ENCODE measurements around the gene SLC38A3. TPM values are rescaled to one million over a fixed set of nuclear protein-coding genes. Genes with fewer than 3 reads are reported as not detected.

SLC38A3 gene
- total and polyA plus RNA-seq, 11 donors = 1.0 to 14.8 (median 8.4) TPM

- WGBS, 4 donors = 73 to 100% (median 86%) methylated on average over 2 to 5 of the region's 5 CpGs
- peaks cover 0 to 81% (median 29%) of the 10 kb centered on the region in 9 donors for H3K36me3 ChIP-seq
- TF ChIP-seq, protein P1, sequence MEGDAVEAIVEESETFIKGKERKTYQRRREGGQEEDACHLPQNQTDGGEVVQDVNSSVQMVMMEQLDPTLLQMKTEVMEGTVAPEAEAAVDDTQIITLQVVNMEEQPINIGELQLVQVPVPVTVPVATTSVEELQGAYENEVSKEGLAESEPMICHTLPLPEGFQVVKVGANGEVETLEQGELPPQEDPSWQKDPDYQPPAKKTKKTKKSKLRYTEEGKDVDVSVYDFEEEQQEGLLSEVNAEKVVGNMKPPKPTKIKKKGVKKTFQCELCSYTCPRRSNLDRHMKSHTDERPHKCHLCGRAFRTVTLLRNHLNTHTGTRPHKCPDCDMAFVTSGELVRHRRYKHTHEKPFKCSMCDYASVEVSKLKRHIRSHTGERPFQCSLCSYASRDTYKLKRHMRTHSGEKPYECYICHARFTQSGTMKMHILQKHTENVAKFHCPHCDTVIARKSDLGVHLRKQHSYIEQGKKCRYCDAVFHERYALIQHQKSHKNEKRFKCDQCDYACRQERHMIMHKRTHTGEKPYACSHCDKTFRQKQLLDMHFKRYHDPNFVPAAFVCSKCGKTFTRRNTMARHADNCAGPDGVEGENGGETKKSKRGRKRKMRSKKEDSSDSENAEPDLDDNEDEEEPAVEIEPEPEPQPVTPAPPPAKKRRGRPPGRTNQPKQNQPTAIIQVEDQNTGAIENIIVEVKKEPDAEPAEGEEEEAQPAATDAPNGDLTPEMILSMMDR (IDR thresholded peaks at IDR 0.05) = no peak
- TF ChIP-seq POLR2A (IDR thresholded peaks at IDR 0.05) = no peak
- no peak overlapping the region for H3K4me3 ChIP-seq
- peak overlapping the region; percentile 81 to 99 (median 94) for H3K27ac ChIP-seq
- DNase-seq (no peak), ATAC-seq (no peak)
- no peaks in the 10 kb centered on the region for H3K27me3 ChIP-seq
- H3K9me3 ChIP-seq = no peaks in the 10 kb centered on the region
- H3K4me1 ChIP-seq = peaks cover 21 to 100% (median 90%) of the 10 kb centered on the region in 12 donors
- intact Hi-C loops (cut with DNase I) = no loop called here
Observed at GRCh38 chr3:50249457-50249856, 44.4 kb downstream of the SLC38A3 start.

- H3K36me3 ChIP-seq = peaks cover 0 to 84% (median 29%) of the 10 kb centered on the region in 9 donors
- H3K4me1 ChIP-seq = peaks cover 17 to 100% (median 91%) of the 10 kb centered on the region in 12 donors
Observed at GRCh38 chr3:50250514-50250913, 45.4 kb downstream of the SLC38A3 start.

GRCh38 chr3:50251220-50251619 is 46.1 kb downstream of the SLC38A3 start:
- peaks cover 0 to 87% (median 34%) of the 10 kb centered on the region in 9 donors for H3K36me3 ChIP-seq
- no peak for ATAC-seq
- TF ChIP-seq POLR2A (IDR thresholded peaks at IDR 0.05) = no peak
- TF ChIP-seq, protein P1 (IDR thresholded peaks at IDR 0.05) = no peak
- H3K4me3 ChIP-seq = no peak overlapping the region
- intact Hi-C loops (cut with DNase I) = loop anchor here in 2 of 10 donors (5.0 to 10.0 kb wide), 2 partner anchors 51 to 74 kb away; partner anchors contain the start of genes HYAL1 (in 1 of the 2), HYAL2 (in 1 of the 2) and TUSC2 (in 1 of the 2)
- H3K4me1 ChIP-seq = peaks cover 17 to 98% (median 90%) of the 10 kb centered on the region in 12 donors
- peak overlapping the region; percentile 37 to 99 (median 94) for H3K27ac ChIP-seq
- DNase-seq = no peak
- H3K27me3 ChIP-seq = no peaks in the 10 kb centered on the region
- 70 to 85% (median 76%) methylated on average over 7 to 8 of the region's 8 CpGs for whole genome bisulfite sequencing, 4 donors
- H3K9me3 ChIP-seq = no peaks in the 10 kb centered on the region

More at GRCh38 chr3:50250514-50250913, 45.4 kb downstream of the SLC38A3 start:
- DNase-seq (no peak), ATAC-seq (no peak)
- WGBS, 4 donors = 87 to 97% (median 92%) methylated on average over 4 of the region's 4 CpGs
- no peak for TF ChIP-seq POLR2A (IDR thresholded peaks at IDR 0.05)
- TF ChIP-seq, protein P1 (IDR thresholded peaks at IDR 0.05) = no peak
- Histone ChIP-seq H3K9me3 (no peaks in the 10 kb centered on the region), H3K27me3 (no peaks in the 10 kb centered on the region), H3K27ac (peak overlapping the region in 11 of 12 donors; percentile 85 to 99 (median 94)), H3K4me3 (no peak overlapping the region)
- intact Hi-C loops (cut with DNase I) = loop anchor here in 2 of 10 donors (5.0 to 10.0 kb wide), 2 partner anchors 52 to 74 kb away; partner anchors contain the start of genes HYAL1 (in 1 of the 2), HYAL2 (in 1 of the 2) and TUSC2 (in 1 of the 2)

- H3K4me1 ChIP-seq = peaks cover 0 to 90% (median 66%) of the 10 kb centered on the region in 12 donors
- WGBS, 4 donors = 60 to 65% (median 62%) methylated on average over 7 to 8 of the region's 8 CpGs
- peak; percentile 50 to 84 (median 58) for ATAC-seq
- DNase-seq = peak; percentile 78 to 88 (median 86)
- peak overlapping the region in 2 of 12 donors; percentile 7 to 11 for H3K4me3 ChIP-seq
- H3K27me3 ChIP-seq = no peaks in the 10 kb centered on the region
- intact Hi-C loops (cut with DNase I) = loop anchor here in 2 of 10 donors (5.0 to 10.0 kb wide), 2 partner anchors 48 to 70 kb away; partner anchors contain the start of genes HYAL1 (in 1 of the 2), HYAL2 (in 1 of the 2) and TUSC2 (in 1 of the 2)
- peaks cover 0 to 98% (median 56%) of the 10 kb centered on the region in 9 donors for H3K36me3 ChIP-seq
- peak overlapping the region; percentile 82 to 99 (median 92) for H3K27ac ChIP-seq
- peaks cover 0 to 6% (median 0%) of the 10 kb centered on the region in 12 donors for H3K9me3 ChIP-seq
- TF ChIP-seq, protein P1 (IDR thresholded peaks at IDR 0.05) = no peak
- peak in 1 of 2 donors; percentile 38 for TF ChIP-seq POLR2A (IDR thresholded peaks at IDR 0.05)
Observed at GRCh38 chr3:50254577-50255250, 49.6 kb downstream of the SLC38A3 start.
